ENCODE results near the gene CCDC38. TPM values are rescaled to one million over a fixed set of nuclear protein-coding genes. Genes with fewer than 3 reads are reported as not detected.

The CCDC38 gene
- total RNA-seq, 2 experiments from 2014 or later: 0.24 TPM; not detected in 1

DNA sequence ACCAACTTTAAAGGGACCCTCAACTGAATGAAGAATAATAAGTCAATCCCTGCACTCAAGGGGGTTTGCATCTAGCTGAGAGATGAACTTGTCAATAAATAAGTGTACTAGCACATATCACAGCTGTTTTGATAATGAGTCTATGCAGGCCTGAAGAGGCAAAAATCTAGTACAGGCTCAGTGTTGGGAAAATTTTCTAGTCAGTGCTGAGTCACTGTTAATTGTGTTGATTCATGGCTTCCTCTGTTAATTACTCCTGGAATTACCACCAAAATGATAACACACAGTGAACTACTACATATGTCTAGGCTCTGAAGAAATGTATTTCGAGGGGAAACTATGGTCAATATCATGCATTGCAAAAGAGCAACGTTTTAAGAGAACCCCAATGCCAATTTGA lies 64.8 kb downstream of the CCDC38 start:
- Mint-ChIP-seq H3K27ac (no peak overlapping the region), H3K4me1 (ENCODE audit: low read depth) (no peaks in the 10 kb centered on the region), H3K9me3 (no peaks in the 10 kb centered on the region), H3K27me3 (no peaks in the 10 kb centered on the region), H3K36me3 (peaks cover 5% of the 10 kb centered on the region), H3K4me3 (no peak overlapping the region)
- DNase-seq: no peak
- intact Hi-C loops (cut with micrococcal nuclease): no loop called here
- CTCF ChIA-PET: no interaction called here
- POLR2A ChIA-PET: interaction anchor here (0.6 kb wide), 1 partner anchor 49 kb away, joined by 3 read pairs; no protein-coding TSS in a partner anchor

DNA sequence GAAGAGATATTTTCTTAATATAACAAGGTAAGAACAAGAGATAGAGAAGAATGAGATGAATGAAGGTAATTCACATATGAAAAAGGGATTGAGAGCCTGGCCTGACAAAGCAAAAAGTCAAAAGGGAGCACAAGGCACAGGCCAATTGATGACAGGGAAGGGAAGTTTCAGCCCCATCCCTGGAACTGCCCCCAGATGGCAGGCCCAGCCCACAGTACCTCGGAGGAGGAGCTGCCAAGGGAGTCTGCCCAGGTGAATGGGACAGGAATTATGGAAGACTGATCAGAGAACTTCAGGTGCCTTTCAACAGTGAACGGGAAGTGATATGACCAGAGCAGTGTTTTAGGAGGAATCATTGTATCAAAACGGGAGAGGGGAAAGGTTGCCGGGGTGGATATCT lies 68.0 kb downstream of the CCDC38 start:
- intact Hi-C loops (cut with micrococcal nuclease): no loop called here
- H3K27me3 Mint-ChIP-seq: no peaks in the 10 kb centered on the region
- POLR2A ChIA-PET: no interaction called here
- CTCF ChIA-PET: no interaction called here
- H3K4me1 Mint-ChIP-seq (ENCODE audit: low read depth): no peaks in the 10 kb centered on the region
- no peak overlapping the region for H3K4me3 Mint-ChIP-seq
- DNase-seq: no peak
- H3K9me3 Mint-ChIP-seq: no peaks in the 10 kb centered on the region
- H3K27ac Mint-ChIP-seq: no peak overlapping the region
- peaks cover 18% of the 10 kb centered on the region for H3K36me3 Mint-ChIP-seq

GRCh38 chr12:95870897-95871296 lies 71.5 kb downstream of the CCDC38 start:
- POLR2A ChIA-PET: no interaction called here
- no peaks in the 10 kb centered on the region for H3K9me3 Mint-ChIP-seq
- CTCF ChIA-PET: no interaction called here
- no peaks in the 10 kb centered on the region for H3K4me1 Mint-ChIP-seq (ENCODE audit: low read depth)
- DNase-seq: no peak
- intact Hi-C loops (cut with micrococcal nuclease): no loop called here
- H3K27me3 Mint-ChIP-seq: no peaks in the 10 kb centered on the region
- H3K36me3 Mint-ChIP-seq: peaks cover 29% of the 10 kb centered on the region
- no peak overlapping the region for H3K27ac Mint-ChIP-seq
- no peak overlapping the region for H3K4me3 Mint-ChIP-seq

DNA sequence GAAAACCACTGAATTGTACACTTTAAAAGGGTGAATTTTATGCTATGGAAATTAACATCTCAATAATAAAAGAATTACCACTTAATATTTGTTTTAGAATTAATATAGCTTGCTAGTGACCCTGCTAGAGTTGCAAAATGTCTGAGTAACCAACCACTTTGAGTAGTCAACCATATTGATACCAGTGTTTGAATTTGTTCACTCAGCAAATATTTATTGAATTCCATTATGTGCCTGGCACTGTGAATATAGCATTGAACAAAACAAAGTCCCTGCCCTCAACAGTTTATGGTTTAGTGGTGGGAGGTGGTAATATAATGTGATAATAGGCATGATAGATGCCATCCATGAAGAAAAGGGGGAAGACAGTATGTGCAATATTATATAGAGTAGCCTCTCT lies 79.1 kb downstream of the CCDC38 start:
- no peak for DNase-seq
- Mint-ChIP-seq H3K4me1 (ENCODE audit: low read depth) (peaks cover 37% of the 10 kb centered on the region), H3K4me3 (no peak overlapping the region), H3K27ac (no peak overlapping the region), H3K9me3 (no peaks in the 10 kb centered on the region), H3K27me3 (no peaks in the 10 kb centered on the region), H3K36me3 (peaks cover 44% of the 10 kb centered on the region)
- POLR2A ChIA-PET: no interaction called here
- intact Hi-C loops (cut with micrococcal nuclease): no loop called here
- CTCF ChIA-PET: no interaction called here

GRCh38 chr12:95862038-95862437 lies 80.4 kb downstream of the CCDC38 start:
- Mint-ChIP-seq H3K27ac (no peak overlapping the region), H3K4me3 (no peak overlapping the region), H3K36me3 (peaks cover 37% of the 10 kb centered on the region), H3K27me3 (peaks cover 2% of the 10 kb centered on the region), H3K4me1 (ENCODE audit: low read depth) (peaks cover 40% of the 10 kb centered on the region), H3K9me3 (no peaks in the 10 kb centered on the region)
- POLR2A ChIA-PET: no interaction called here
- intact Hi-C loops (cut with micrococcal nuclease): no loop called here
- CTCF ChIA-PET: no interaction called here
- no peak for DNase-seq

GRCh38 chr12:95859947-95860850 lies 82.2 kb downstream of the CCDC38 start:
- no peak for DNase-seq
- ChIA-PET POLR2A (interaction anchor here (2.0 kb wide), 1 partner anchor 30 kb away, joined by 6 read pairs; no protein-coding TSS in a partner anchor), CTCF (interaction anchor here (1.1 kb wide), 1 partner anchor 82 kb away, joined by 3 read pairs; the partner anchor contains the start of gene CCDC38)
- H3K4me1 Mint-ChIP-seq (ENCODE audit: low read depth): peaks cover 40% of the 10 kb centered on the region
- no peaks in the 10 kb centered on the region for H3K9me3 Mint-ChIP-seq
- H3K36me3 Mint-ChIP-seq: peaks cover 36% of the 10 kb centered on the region
- H3K27ac Mint-ChIP-seq: no peak overlapping the region
- no peak overlapping the region for H3K4me3 Mint-ChIP-seq
- intact Hi-C loops (cut with micrococcal nuclease): loop anchor here (5.0 to 10.0 kb wide), 5 partner anchors 137 to 1045 kb away; partner anchors contain the start of genes CFAP54, ELK3, FGD6 and HAL
- H3K27me3 Mint-ChIP-seq: peaks cover 2% of the 10 kb centered on the region

GRCh38 chr12:95859344-95859816 lies 83.0 kb downstream of the CCDC38 start:
- Mint-ChIP-seq H3K4me1 (ENCODE audit: low read depth) (peaks cover 40% of the 10 kb centered on the region), H3K4me3 (no peak overlapping the region), H3K27me3 (peaks cover 4% of the 10 kb centered on the region), H3K27ac (no peak overlapping the region), H3K36me3 (peaks cover 33% of the 10 kb centered on the region), H3K9me3 (no peaks in the 10 kb centered on the region)
- POLR2A ChIA-PET: interaction anchor here (2.0 kb wide), 1 partner anchor 29 kb away, joined by 6 read pairs; no protein-coding TSS in a partner anchor
- intact Hi-C loops (cut with micrococcal nuclease): loop anchor here (5.0 to 10.0 kb wide), 5 partner anchors 138 to 1045 kb away; partner anchors contain the start of genes CFAP54, ELK3, FGD6 and HAL
- CTCF ChIA-PET: interaction anchor here (1.1 kb wide), 1 partner anchor 83 kb away, joined by 3 read pairs; the partner anchor contains the start of gene CCDC38
- DNase-seq: peak; percentile 44

- peaks cover 29% of the 10 kb centered on the region for H3K36me3 Mint-ChIP-seq
- intact Hi-C loops (cut with micrococcal nuclease): loop anchor here (1.0 to 10.0 kb wide), 8 partner anchors 85 to 1046 kb away; partner anchors contain the start of genes AMDHD1, CFAP54, ELK3 and FGD6
- no peak within 1 kb of the TSS for H3K27ac Mint-ChIP-seq
- ChIA-PET POLR2A (interaction anchor here (2.0 kb wide), 1 partner anchor 28 kb away, joined by 6 read pairs; no protein-coding TSS in a partner anchor), CTCF (interaction anchor here (1.1 kb wide), 1 partner anchor 84 kb away, joined by 3 read pairs; the partner anchor contains the start of gene CCDC38)
- H3K9me3 Mint-ChIP-seq: no peaks in the 10 kb centered on the region
- H3K4me1 Mint-ChIP-seq (ENCODE audit: low read depth): peaks cover 38% of the 10 kb centered on the region
- no peak within 1 kb of the TSS for H3K4me3 Mint-ChIP-seq
- peaks cover 5% of the 10 kb centered on the region for H3K27me3 Mint-ChIP-seq
- peak; percentile 97 for DNase-seq
Measured at GRCh38 chr12:95858451-95859343, 83.7 kb downstream of the CCDC38 start, which contains the start of gene SNRPF. SNRPF (plus strand) TSS chr12:95858952; CDS start chr12:95859074, 122 bp downstream.

GRCh38 chr12:95857799-95858198 lies 84.6 kb downstream of the CCDC38 start:
- Mint-ChIP-seq H3K36me3 (peaks cover 22% of the 10 kb centered on the region), H3K4me1 (ENCODE audit: low read depth) (peaks cover 30% of the 10 kb centered on the region), H3K4me3 (no peak overlapping the region), H3K27ac (no peak overlapping the region), H3K27me3 (peaks cover 5% of the 10 kb centered on the region), H3K9me3 (no peaks in the 10 kb centered on the region)
- intact Hi-C loops (cut with micrococcal nuclease): loop anchor here (1.0 to 10.0 kb wide), 8 partner anchors 86 to 1047 kb away; partner anchors contain the start of genes AMDHD1, CFAP54, ELK3 and FGD6
- ChIA-PET POLR2A (no interaction called here), CTCF (no interaction called here)
- no peak for DNase-seq

DNA sequence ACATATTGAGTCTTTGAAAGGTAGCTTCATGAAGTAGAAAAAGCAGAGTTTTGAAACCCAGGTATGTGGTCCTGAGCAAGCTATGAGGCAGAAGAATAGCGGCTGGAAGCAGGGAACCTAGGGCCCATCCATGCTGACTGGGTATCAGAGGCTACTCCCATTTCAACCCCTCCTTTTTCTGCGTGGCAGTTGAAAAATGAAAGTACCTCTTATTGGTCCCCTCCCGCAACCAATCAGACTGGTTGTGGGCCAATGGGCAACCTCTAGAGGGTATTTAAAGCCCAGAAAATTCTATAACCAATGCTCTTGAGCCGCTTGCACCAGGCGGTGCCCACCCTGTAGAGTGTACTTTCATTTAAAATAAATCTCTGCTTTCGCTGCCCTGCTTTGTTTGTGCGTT lies 85.3 kb downstream of the CCDC38 start:
- intact Hi-C loops (cut with micrococcal nuclease): loop anchor here (5.0 to 10.0 kb wide), 5 partner anchors 140 to 1048 kb away; partner anchors contain the start of genes CFAP54, ELK3, FGD6 and HAL

GRCh38 chr12:95852133-95852532 lies 90.3 kb downstream of the CCDC38 start:
- DNase-seq: no peak
- Mint-ChIP-seq H3K4me1 (ENCODE audit: low read depth) (peaks cover 12% of the 10 kb centered on the region), H3K27ac (no peak overlapping the region), H3K27me3 (peaks cover 2% of the 10 kb centered on the region), H3K36me3 (no peaks in the 10 kb centered on the region), H3K4me3 (no peak overlapping the region), H3K9me3 (no peaks in the 10 kb centered on the region)
- ChIA-PET CTCF (no interaction called here), POLR2A (no interaction called here)
- intact Hi-C loops (cut with micrococcal nuclease): loop anchor here (10.0 kb wide), 3 partner anchors 343 to 1053 kb away; partner anchors contain the start of genes CFAP54, ELK3 and NEDD1

More for the DNA sequence above, 85.3 kb downstream of the CCDC38 start:
- no peaks in the 10 kb centered on the region for H3K9me3 Mint-ChIP-seq
- no peak overlapping the region for H3K4me3 Mint-ChIP-seq
- CTCF ChIA-PET: no interaction called here
- H3K4me1 Mint-ChIP-seq (ENCODE audit: low read depth): peaks cover 27% of the 10 kb centered on the region
- no peak for DNase-seq
- H3K27me3 Mint-ChIP-seq: peaks cover 5% of the 10 kb centered on the region
- H3K36me3 Mint-ChIP-seq: peaks cover 15% of the 10 kb centered on the region
- no peak overlapping the region for H3K27ac Mint-ChIP-seq
- POLR2A ChIA-PET: no interaction called here
